Measurements from ENCODE around the gene CARS1. TPM values are rescaled to one million over a fixed set of nuclear protein-coding genes. Genes with fewer than 3 reads are reported as not detected.

CARS1 gene
- total and polyA plus RNA-seq, 4 donors, result 18.8 to 41.4 (median 38.3) TPM

DNA sequence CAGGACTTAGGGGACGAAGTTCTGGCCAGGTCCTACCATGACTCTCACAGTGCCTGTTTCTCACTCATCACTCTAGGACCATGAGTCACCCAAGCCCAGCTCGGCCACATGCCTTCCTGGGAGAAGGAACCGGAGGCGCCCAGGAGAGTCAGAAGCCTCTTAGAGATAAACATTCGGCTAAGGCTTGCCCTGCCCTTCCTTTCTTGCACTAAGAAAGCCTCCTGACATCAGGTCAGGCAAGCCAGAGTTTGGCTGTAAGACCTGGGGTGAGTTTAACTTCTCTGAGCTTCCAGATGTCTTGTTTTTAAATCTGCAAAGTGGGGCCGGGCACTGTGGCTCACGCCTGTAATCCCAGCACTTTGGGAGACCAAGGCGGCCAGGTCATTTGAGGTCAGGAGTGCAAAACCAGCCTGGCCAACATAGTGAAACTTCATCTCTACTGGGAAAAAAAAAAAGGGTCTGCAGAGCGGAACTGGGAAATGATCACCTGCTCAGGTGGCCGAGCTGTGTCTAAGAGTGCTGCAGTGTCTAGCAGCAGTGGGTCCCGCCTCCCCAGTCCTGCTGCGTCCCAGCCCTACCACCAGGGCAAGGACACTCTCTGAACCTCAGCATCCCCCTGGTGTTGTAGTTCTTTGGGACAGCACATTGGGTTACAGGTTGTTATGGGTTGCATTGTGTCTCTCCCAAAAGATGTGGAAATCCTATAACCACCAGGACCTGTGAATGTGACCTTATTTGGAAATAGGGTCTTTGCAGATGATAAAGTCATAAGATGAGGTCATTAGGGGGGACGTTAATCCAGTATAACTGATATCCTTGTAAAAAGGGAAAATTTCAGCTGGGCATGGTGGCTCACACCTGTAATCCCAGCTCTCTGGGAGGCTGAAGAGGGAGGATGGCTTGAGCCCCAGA lies 1.8 kb upstream of the CARS1 start:
- ATAC-seq (ENCODE audit: low FRiP score) (no peak), DNase-seq (peak; percentile 60 to 80)
- Histone ChIP-seq H3K9me3 (ENCODE audit: control insufficient read depth, low read length) (no peaks in the 10 kb centered on the region), H3K27ac (ENCODE audit: low read depth in 1 of 2, low read length in 2 of 2) (no peak overlapping the region), H3K27me3 (ENCODE audit: control insufficient read depth in 1 of 2, insufficient read depth in 2 of 2, low read length in 1 of 2) (no peaks in the 10 kb centered on the region), H3K36me3 (ENCODE audit: control insufficient read depth in 1 of 2, insufficient read depth in 2 of 2, low read length in 1 of 2) (no peaks in the 10 kb centered on the region), H3K4me3 (ENCODE audit: low read length in 2 of 2) (no peak overlapping the region), H3K4me1 (ENCODE audit: control insufficient read depth in 1 of 2, insufficient read depth in 2 of 2, low read length in 2 of 2) (no peaks in the 10 kb centered on the region)
- 77 to 79% methylated on average over 13 of the region's 13 CpGs for WGBS, 2 donors
- intact Hi-C loops (cut with DNase I), result no loop called here

DNA sequence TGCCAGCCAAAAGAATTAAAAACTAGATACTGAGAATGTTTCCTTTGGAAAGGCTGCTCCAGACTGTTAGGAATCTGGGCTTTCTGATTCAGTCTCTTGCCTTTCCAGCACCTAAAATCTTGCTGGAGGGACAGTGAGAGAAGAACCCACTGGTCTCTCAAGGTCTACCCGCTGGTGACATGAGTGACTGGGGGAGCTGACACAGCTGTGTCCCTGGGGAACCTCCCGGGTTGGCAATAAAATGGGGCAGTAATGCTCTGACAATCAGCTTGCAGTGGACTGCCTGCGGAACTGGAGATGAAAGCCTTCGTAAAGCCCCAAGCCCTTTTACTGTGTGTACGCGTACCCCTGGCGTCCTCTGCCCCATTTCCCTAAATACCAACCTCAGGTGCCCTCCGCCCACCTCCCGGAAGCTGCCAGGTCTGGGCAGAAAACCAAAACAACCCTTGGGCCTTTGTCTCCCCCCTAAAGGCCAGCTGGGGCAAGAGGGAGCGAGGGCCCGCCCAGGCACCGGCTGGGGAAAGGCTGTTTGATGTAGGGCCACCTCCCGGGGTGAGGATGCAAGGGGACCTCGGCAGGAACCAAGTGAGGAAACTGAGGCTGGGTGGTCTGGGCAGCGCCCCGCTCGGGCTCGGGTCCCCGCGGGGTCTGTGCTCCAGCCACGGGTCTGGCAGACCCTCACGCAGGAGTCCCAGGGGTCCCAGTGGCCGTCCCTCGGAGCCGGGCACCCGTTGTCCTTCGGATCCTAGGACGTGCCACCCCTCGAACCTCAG lies 741 bp downstream of the CARS1 start:
- DNase-seq (peak in 1 of 2 donors; percentile 68), ATAC-seq (ENCODE audit: low FRiP score) (no peak)
- Histone ChIP-seq H3K9me3 (ENCODE audit: control insufficient read depth, low read length) (no peaks in the 10 kb centered on the region), H3K4me3 (ENCODE audit: low read length in 2 of 2) (peak overlapping the region; percentile 39 to 67), H3K27ac (ENCODE audit: low read depth in 1 of 2, low read length in 2 of 2) (no peak overlapping the region), H3K4me1 (ENCODE audit: control insufficient read depth in 1 of 2, insufficient read depth in 2 of 2, low read length in 2 of 2) (no peaks in the 10 kb centered on the region), H3K27me3 (ENCODE audit: control insufficient read depth in 1 of 2, insufficient read depth in 2 of 2, low read length in 1 of 2) (no peaks in the 10 kb centered on the region), H3K36me3 (ENCODE audit: control insufficient read depth in 1 of 2, insufficient read depth in 2 of 2, low read length in 1 of 2) (no peaks in the 10 kb centered on the region)
- intact Hi-C loops (cut with DNase I), result no loop called here
- WGBS, 2 donors, result 1% methylated on average over 29 of the region's 29 CpGs

DNA sequence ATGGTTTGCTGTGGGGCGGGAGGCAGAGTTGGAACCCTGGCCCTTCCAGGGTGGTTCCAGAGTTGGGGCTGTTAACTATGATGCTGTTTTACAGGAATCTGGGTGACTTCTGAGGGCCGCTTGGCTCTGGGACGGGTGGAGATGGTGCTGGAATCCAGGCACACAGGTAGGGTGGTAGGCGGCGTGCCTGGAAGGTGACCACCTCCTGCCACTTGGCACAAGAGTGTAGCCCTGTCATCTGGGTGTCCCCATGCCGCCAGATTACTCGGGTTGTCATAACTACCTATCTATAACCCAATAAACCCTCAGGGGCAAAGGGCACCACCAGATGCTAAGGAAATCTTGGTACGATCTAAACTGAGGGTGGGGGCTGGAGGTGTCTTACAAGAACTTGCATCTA lies 1.3 kb downstream of the CARS1 start:
- no peak for ATAC-seq (ENCODE audit: low FRiP score)

DNA sequence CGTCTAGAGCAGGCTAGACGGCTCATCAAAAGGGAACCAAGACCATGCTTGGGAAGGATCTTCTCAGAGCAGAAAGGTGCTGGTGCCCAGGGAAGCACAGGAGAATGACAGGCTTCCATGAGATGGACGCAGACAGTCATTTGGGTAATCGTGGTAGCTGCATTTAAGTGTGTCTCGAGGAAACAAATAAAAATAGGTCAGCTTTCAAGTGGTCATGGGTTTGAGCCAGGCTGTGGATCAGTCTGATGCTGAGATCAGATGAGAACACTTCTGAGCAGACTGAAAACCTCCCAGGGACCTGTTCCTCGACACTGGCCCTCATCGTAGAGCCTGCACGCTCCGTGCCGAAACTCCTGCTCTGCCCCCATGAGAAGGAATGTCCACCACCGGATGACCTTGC lies 4.7 kb downstream of the CARS1 start:
- Histone ChIP-seq H3K36me3 (ENCODE audit: control insufficient read depth in 1 of 2, insufficient read depth in 2 of 2, low read length in 1 of 2) (no peaks in the 10 kb centered on the region), H3K4me1 (ENCODE audit: control insufficient read depth in 1 of 2, insufficient read depth in 2 of 2, low read length in 2 of 2) (no peaks in the 10 kb centered on the region), H3K27me3 (ENCODE audit: control insufficient read depth in 1 of 2, insufficient read depth in 2 of 2, low read length in 1 of 2) (no peaks in the 10 kb centered on the region), H3K9me3 (ENCODE audit: control insufficient read depth, low read length) (no peaks in the 10 kb centered on the region), H3K27ac (ENCODE audit: low read depth in 1 of 2, low read length in 2 of 2) (no peak overlapping the region), H3K4me3 (ENCODE audit: low read length in 2 of 2) (no peak overlapping the region)
- WGBS, 2 donors, result 84% methylated on average over 11 of the region's 11 CpGs
- intact Hi-C loops (cut with DNase I), result no loop called here
- no peak for ATAC-seq (ENCODE audit: low FRiP score)
- DNase-seq, result peak in 1 of 2 donors; percentile 66

More for the DNA sequence above, 1.3 kb downstream of the CARS1 start:
- intact Hi-C loops (cut with DNase I), result no loop called here
- WGBS, 2 donors, result 75 to 80% methylated on average over 8 of the region's 8 CpGs
- DNase-seq, result peak in 1 of 2 donors; percentile 72
- Histone ChIP-seq H3K9me3 (ENCODE audit: control insufficient read depth, low read length) (no peaks in the 10 kb centered on the region), H3K27me3 (ENCODE audit: control insufficient read depth in 1 of 2, insufficient read depth in 2 of 2, low read length in 1 of 2) (no peaks in the 10 kb centered on the region), H3K36me3 (ENCODE audit: control insufficient read depth in 1 of 2, insufficient read depth in 2 of 2, low read length in 1 of 2) (no peaks in the 10 kb centered on the region), H3K4me3 (ENCODE audit: low read length in 2 of 2) (no peak overlapping the region), H3K4me1 (ENCODE audit: control insufficient read depth in 1 of 2, insufficient read depth in 2 of 2, low read length in 2 of 2) (no peaks in the 10 kb centered on the region), H3K27ac (ENCODE audit: low read depth in 1 of 2, low read length in 2 of 2) (no peak overlapping the region)

DNA sequence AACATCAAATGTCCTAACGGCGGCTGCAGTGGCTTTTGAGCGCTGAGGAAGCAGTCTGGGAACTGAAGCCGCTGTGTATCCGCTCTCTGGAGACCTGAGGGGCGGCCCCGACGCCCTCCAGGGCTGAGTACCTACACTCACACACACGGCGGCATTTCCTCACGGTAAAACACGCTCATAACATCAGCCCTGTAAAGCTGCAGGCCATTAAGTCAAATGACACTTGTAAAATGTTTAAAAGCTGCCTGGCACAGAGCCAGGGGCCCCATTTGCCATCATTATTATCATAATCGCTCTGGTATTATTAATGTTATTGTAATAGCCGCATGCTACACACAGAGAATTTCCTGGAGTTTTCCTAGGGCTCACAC lies 5.1 kb downstream of the CARS1 start:
- intact Hi-C loops (cut with DNase I), result no loop called here
- no peak overlapping the region for H3K27ac ChIP-seq (ENCODE audit: low read depth in 1 of 2, low read length in 2 of 2)

DNA sequence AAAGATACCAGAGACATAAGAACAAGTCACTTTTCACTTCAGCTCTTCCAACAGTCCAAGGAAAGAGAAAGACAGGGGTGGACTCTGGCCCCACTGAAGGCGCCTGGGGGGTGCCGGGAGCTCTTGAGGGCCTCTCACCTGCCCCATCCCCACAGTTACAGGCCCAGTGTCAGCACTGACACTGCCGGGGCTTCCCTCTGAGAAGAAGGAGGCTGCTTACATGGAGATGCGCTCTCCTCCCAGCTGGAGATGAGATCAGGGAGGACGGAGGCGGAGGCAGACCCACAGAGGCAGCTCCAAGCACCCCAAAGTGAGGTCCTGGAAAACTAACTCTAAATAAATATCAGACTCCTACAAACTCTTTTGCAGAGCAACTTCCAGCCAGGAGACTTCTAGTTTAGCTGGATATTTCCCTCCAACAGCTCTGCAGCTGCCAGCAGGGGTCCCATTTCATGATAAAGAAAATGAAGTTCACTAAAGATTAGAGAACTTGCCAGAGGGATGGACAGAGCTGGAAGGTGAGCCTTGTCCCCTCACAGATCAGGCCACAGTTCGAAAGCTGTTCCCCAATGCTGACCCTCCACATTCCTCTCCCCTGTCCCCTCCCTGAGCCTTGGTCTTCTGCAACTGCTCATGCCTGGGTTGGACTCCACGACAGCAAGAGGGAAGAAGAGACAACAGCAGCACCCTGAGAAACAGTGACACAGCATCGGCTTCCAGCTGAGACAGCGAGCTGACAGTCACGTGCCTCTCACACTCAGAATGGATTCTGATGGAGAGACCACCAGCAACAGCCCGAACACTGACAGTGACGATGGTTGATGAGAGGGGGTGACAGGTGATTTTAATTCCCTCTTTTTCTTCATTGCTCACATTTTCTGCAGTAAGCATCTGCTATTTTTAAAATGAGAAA lies 5.8 kb downstream of the CARS1 start:
- Histone ChIP-seq H3K4me3 (ENCODE audit: low read length in 2 of 2) (no peak overlapping the region), H3K9me3 (ENCODE audit: control insufficient read depth, low read length) (no peaks in the 10 kb centered on the region), H3K4me1 (ENCODE audit: control insufficient read depth in 1 of 2, insufficient read depth in 2 of 2, low read length in 2 of 2) (no peaks in the 10 kb centered on the region), H3K27me3 (ENCODE audit: control insufficient read depth in 1 of 2, insufficient read depth in 2 of 2, low read length in 1 of 2) (no peaks in the 10 kb centered on the region), H3K36me3 (ENCODE audit: control insufficient read depth in 1 of 2, insufficient read depth in 2 of 2, low read length in 1 of 2) (no peaks in the 10 kb centered on the region), H3K27ac (ENCODE audit: low read depth in 1 of 2, low read length in 2 of 2) (no peak overlapping the region)
- DNase-seq (peak in 1 of 2 donors; percentile 56), ATAC-seq (ENCODE audit: low FRiP score) (no peak)
- WGBS, 2 donors, result 84 to 86% methylated on average over 13 of the region's 13 CpGs
- intact Hi-C loops (cut with DNase I), result no loop called here

More for the DNA sequence above, 5.1 kb downstream of the CARS1 start:
- no peaks in the 10 kb centered on the region for H3K36me3 ChIP-seq (ENCODE audit: control insufficient read depth in 1 of 2, insufficient read depth in 2 of 2, low read length in 1 of 2)
- no peaks in the 10 kb centered on the region for H3K9me3 ChIP-seq (ENCODE audit: control insufficient read depth, low read length)
- WGBS, 2 donors, result 67 to 68% methylated on average over 14 of the region's 14 CpGs
- DNase-seq (peak in 1 of 2 donors; percentile 64), ATAC-seq (ENCODE audit: low FRiP score) (no peak)
- no peaks in the 10 kb centered on the region for H3K4me1 ChIP-seq (ENCODE audit: control insufficient read depth in 1 of 2, insufficient read depth in 2 of 2, low read length in 2 of 2)
- H3K27me3 ChIP-seq (ENCODE audit: control insufficient read depth in 1 of 2, insufficient read depth in 2 of 2, low read length in 1 of 2), result no peaks in the 10 kb centered on the region
- no peak overlapping the region for H3K4me3 ChIP-seq (ENCODE audit: low read length in 2 of 2)

DNA sequence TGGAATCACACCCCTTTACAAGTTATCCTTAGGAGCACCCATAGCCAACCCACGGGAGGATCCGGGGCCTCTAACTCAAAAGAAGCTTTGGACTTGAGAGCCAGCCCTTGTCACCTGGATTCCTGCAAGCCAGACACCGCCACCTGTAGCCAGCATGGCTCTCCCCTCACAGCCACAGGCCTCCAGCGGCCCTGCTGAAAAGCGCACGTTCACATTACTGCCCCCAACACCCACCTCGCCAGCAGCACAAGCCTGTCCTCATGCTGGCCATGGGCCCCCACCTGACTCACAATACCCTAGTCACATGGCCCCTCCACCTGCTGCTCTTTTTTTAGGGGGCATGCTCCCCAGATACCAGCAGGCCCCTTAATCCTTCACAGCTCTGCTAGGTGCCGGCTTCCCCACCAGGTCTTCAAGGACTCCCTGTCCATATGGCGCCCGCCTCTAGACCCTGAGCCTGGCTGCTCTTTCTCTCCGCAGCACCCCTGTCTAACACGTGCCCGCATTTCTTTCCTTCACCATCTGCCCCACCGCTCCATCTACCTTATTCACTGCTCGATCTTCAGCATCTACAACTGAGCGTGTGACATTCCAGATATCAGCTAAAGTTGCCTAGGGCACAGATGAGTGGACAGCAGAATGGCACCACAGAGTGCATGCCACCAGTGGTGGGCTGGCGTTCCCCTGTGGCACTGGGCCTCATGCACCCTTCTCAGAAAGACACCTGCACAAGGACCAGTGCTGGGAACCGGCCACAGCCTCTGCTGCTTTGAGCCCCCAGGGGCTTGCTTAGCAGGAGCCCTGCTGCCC lies 6.6 kb downstream of the CARS1 start:
- Histone ChIP-seq H3K4me1 (ENCODE audit: control insufficient read depth in 1 of 2, insufficient read depth in 2 of 2, low read length in 2 of 2) (no peaks in the 10 kb centered on the region), H3K4me3 (ENCODE audit: low read length in 2 of 2) (no peak overlapping the region), H3K9me3 (ENCODE audit: control insufficient read depth, low read length) (no peaks in the 10 kb centered on the region), H3K27me3 (ENCODE audit: control insufficient read depth in 1 of 2, insufficient read depth in 2 of 2, low read length in 1 of 2) (no peaks in the 10 kb centered on the region), H3K36me3 (ENCODE audit: control insufficient read depth in 1 of 2, insufficient read depth in 2 of 2, low read length in 1 of 2) (no peaks in the 10 kb centered on the region), H3K27ac (ENCODE audit: low read depth in 1 of 2, low read length in 2 of 2) (peak overlapping the region in 1 of 2 donors; percentile 6)
- ATAC-seq (ENCODE audit: low FRiP score) (no peak), DNase-seq (no peak)
- WGBS, 2 donors, result 92% methylated on average over 18 of the region's 18 CpGs
- intact Hi-C loops (cut with DNase I), result no loop called here
